HepG2 (cell line): ENCODE results near the gene SLC8A2. TPM values are rescaled to one million over a fixed set of nuclear protein-coding genes. Genes with fewer than 3 reads are reported as not detected.

ENCODE experiments used
- ATAC-seq: fragments of 200-7000 bp; cut with Tn5 transposase; 3 replicates; pipeline ENCODE4 v1.9.1; 2020; ENCODE audit warnings: mild to moderate bottlenecking, moderate library complexity
- BruUV-seq: library from RNA; stranded (reverse); fragments of 400-500 nt; replicated peaks from 2 replicates; lab custom pipeline; 2021; lab: Mats Ljungman, UMichigan
- CTCF ChIA-PET: fragments of 300-600 bp; formaldehyde crosslinking; extraction: SDS; loops from one replicate; lab custom pipeline; 2021; ENCODE audit warnings: low total read pairs, inconsistent platforms, low intra/inter-chr PET ratio; lab: Yijun Ruan, JAX
- POLR2A ChIA-PET: fragments of 350-600 bp; sonication (Branson Sonifier 250); formaldehyde crosslinking; loops from one replicate; lab custom pipeline; 2020; ENCODE audit warnings: antibody characterized with exemption, inconsistent platforms; lab: Yijun Ruan, JAX
- DNase-seq: peaks from one replicate; pipeline ENCODE4 v3.0.0-alpha.2; 2015; ENCODE audit warnings: low spot score
- FAIRE-seq: peaks from 3 replicates; lab custom pipeline; 2011; peaks lifted over from hg19 to GRCh38; lab: Jason Lieb, UNC
- H2AFZ ChIP-seq: one replicate; pipeline ENCODE4 v1.6.1; 2011; ENCODE audit warnings: low read length, inconsistent platforms
- H3K27ac ChIP-seq: fragments of 300-600 bp; 3 replicates; pipeline ENCODE4 v1.8.0; 2011; ENCODE audit warnings: mixed run types, mild to moderate bottlenecking, mixed read lengths, low read length, inconsistent platforms; ENCODE audit not compliant: insufficient read depth; ENCODE audit errors: extremely low read length
- H3K27me3 ChIP-seq, 2 experiments: fragments of 200-600 bp in 1 of 2; 2 replicates in 1 of 2; 3 replicates in 1 of 2; pipeline versions ENCODE4 v1.6.0 to v1.8.0; 2011; ENCODE audit warnings: low read length in 2 of 2, mild to moderate bottlenecking in 2 of 2, moderate library complexity in 2 of 2, inconsistent platforms in 1 of 2; ENCODE audit not compliant: insufficient read depth in 2 of 2, control insufficient read depth in 1 of 2
- H3K36me3 ChIP-seq, 2 experiments: fragments of 200-600 bp in 1 of 2; replicated peaks in 1 of 2; 2 replicates in 1 of 2; 3 replicates in 1 of 2; pipeline versions ENCODE4 v1.5.1 to v1.8.0; 2011; ENCODE audit warnings: low read length in 2 of 2, inconsistent platforms in 1 of 2; ENCODE audit not compliant: insufficient read depth in 2 of 2, control insufficient read depth in 1 of 2
- H3K4me1 ChIP-seq: 2 replicates; pipeline ENCODE4 v1.5.1; 2012; ENCODE audit warnings: low read length, inconsistent platforms; ENCODE audit not compliant: insufficient read depth
- H3K4me2 ChIP-seq: 2 replicates; pipeline ENCODE4 v1.6.0; 2011; ENCODE audit warnings: low read depth, low read length, inconsistent platforms
- H3K4me3 ChIP-seq, 3 experiments: fragments of 200-600 bp in 1 of 3; sonication (generic), shearing (Covaris generic) in 1 of 3; replicated peaks in 1 of 3; 2 replicates each; pipeline ENCODE4 v1.5.1; 2011 to 2016; ENCODE audit warnings: low read length in 3 of 3, inconsistent platforms in 2 of 3, low read depth in 2 of 3, mild to moderate bottlenecking in 2 of 3, control low read depth in 1 of 3, mixed read lengths in 1 of 3; ENCODE audit not compliant: insufficient read depth in 1 of 3
- H3K79me2 ChIP-seq: one replicate; pipeline ENCODE4 v1.6.1; 2011; ENCODE audit warnings: low read length, inconsistent platforms; ENCODE audit not compliant: insufficient read depth
- H3K9ac ChIP-seq: 2 replicates; pipeline ENCODE4 v1.6.0; 2011; ENCODE audit warnings: mild to moderate bottlenecking, low read depth, low read length, inconsistent platforms; ENCODE audit not compliant: insufficient read depth
- H3K9me3 ChIP-seq: 2 replicates; pipeline ENCODE4 v1.5.1; 2012; ENCODE audit warnings: mild to moderate bottlenecking, low read length
- H4K20me1 ChIP-seq: 2 replicates; pipeline ENCODE4 v1.6.0; 2011; ENCODE audit warnings: inconsistent platforms, mild to moderate bottlenecking, low read length, moderate library complexity; ENCODE audit not compliant: insufficient read depth
- FOXA3 ChIP-seq: IDR thresholded peaks from 2 replicates; pipeline ENCODE4 v1.6.1; 2016; ENCODE audit warnings: missing genetic modification reagents, missing compliant biosample characterization
- FOXC1 ChIP-seq: sonication (generic); formaldehyde crosslinking; IDR thresholded peaks from 2 replicates; pipeline ENCODE4 v1.8.0; 2022; ENCODE audit warnings: mild to moderate bottlenecking, missing genetic modification reagents, borderline replicate concordance
- NFE2L2 ChIP-seq: fragments of 150-350 bp; IDR thresholded peaks from 2 replicates; pipeline ENCODE4 v1.6.1; 2014; ENCODE audit warnings: low read length
- SCMH1 ChIP-seq: sonication (generic); formaldehyde crosslinking; IDR thresholded peaks from 2 replicates; pipeline ENCODE4 v1.9.0; 2021; ENCODE audit warnings: missing genetic modification reagents, mild to moderate bottlenecking, borderline replicate concordance
- ZFP36L1 ChIP-seq: sonication (generic); formaldehyde crosslinking; IDR thresholded peaks from 2 replicates; pipeline ENCODE4 v1.8.0; 2022; ENCODE audit warnings: mild to moderate bottlenecking, missing genetic modification reagents, moderate library complexity
- ZNF530 ChIP-seq: sonication (generic); formaldehyde crosslinking; IDR thresholded peaks from 2 replicates; pipeline ENCODE4 v1.5.0; 2020; ENCODE audit warnings: low read depth, mild to moderate bottlenecking, missing genetic modification reagents
- ZNF567 ChIP-seq: sonication (generic); formaldehyde crosslinking; IDR thresholded peaks from 2 replicates; pipeline ENCODE4 v1.8.1; 2023; ENCODE audit warnings: mild to moderate bottlenecking, missing genetic modification reagents, borderline replicate concordance
- WGBS: methylation state at CpG from one replicate; pipeline ENCODE4 v1.1.6; 2017; ENCODE audit warnings: low lambda C conversion rate; 5-methylcytosine and 5-hydroxymethylcytosine counted together
- in situ Hi-C: cut with HindIII; loops from 2 replicates; pipeline ENCODE4 v1.10.0; 2017; ENCODE audit warnings: low pct_unique_long_range_greater_than_20kb; ENCODE audit not compliant: extremely low pct_ligation_motif_present
- intact Hi-C: fragments of 100-400 bp; cut with micrococcal nuclease; formaldehyde crosslinking; loops from one replicate; pipeline ENCODE4 v1.10.0; 2022; ENCODE audit not compliant: unreplicated experiment
- polyA plus RNA-seq, 8 experiments: library from polyadenylated mRNA; depleted of rRNA in 3 of 8; stranded (reverse) in 7 of 8; unstranded in 1 of 8; fragments of >200 nt; fragmentation: Illumina TruSeq in 4 of 8; extraction: Trizol in 4 of 8; gene quantifications; 2 replicates each; pipeline versions ENCODE4 v1.2.1 to v1.2.3, GENCODE V29; 2011 to 2016; ENCODE audit warnings: low read depth in 4 of 8, missing spikeins in 1 of 8, mixed read lengths in 1 of 8; ENCODE audit not compliant: insufficient read depth in 1 of 8
- total RNA-seq, 5 experiments: library from RNA; depleted of rRNA; stranded (reverse); fragments of >200 nt; fragmentation: Illumina TruSeq; extraction: Trizol; gene quantifications; 2 replicates each; pipeline ENCODE4 v1.2.3, GENCODE V29; 2016; ENCODE audit warnings: low read depth in 1 of 5
- TF ChIP-seq, protein P1 (sequence below): sonication (generic); formaldehyde crosslinking; conservative IDR thresholded peaks from 2 replicates; pipeline ENCODE4 v1.4.0; 2020; ENCODE audit warnings: missing genetic modification reagents
- TF ChIP-seq, protein P2 (sequence below): sonication (generic); formaldehyde crosslinking; IDR thresholded peaks from 2 replicates; pipeline ENCODE4 v1.4.0; 2020; ENCODE audit warnings: missing genetic modification reagents
- TF ChIP-seq, protein P3 (sequence below): sonication (generic); formaldehyde crosslinking; IDR thresholded peaks from 2 replicates; pipeline ENCODE4 v1.5.0; 2020; ENCODE audit warnings: missing genetic modification reagents, mild to moderate bottlenecking, borderline replicate concordance
- TF ChIP-seq, protein P4 (sequence below): sonication (generic); IDR thresholded peaks from 2 replicates; pipeline ENCODE4 v1.6.1; 2016; ENCODE audit warnings: low read depth, borderline replicate concordance
- TF ChIP-seq, protein P5 (sequence below): conservative IDR thresholded peaks from 2 replicates; pipeline ENCODE4 v1.6.1; 2018; ENCODE audit warnings: missing genetic modification reagents

The SLC8A2 gene
- total and polyA plus RNA-seq, 2 of the 13 experiments (the other 11 are each of a cell fraction or from before 2014, with no cell fraction given) = 0.02 TPM; not detected in 1

DNA sequence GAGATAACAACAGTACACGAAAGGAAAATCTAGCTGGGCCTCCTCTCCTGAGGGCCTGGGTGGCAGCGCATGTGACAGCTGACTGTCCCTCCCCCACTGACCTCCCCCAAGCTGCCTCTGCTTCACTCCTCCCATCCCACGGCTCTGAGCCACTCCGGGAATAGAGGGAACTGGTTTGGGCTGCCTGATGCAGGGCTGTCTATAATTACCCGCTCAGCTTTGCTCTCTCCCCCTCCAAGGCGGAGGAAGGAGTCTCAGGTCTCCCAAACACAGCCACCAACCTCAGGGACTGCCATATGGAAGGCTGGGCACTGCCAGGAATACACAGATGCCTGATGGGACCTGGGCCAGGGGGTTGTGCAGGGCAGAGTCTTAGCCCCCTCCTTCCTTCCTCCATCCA, 35.3 kb upstream of the SLC8A2 start (continued):
- TF ChIP-seq ZFP36L1 (no peak), ZNF530 (CRISPR knock-in tag) (no peak)

DNA sequence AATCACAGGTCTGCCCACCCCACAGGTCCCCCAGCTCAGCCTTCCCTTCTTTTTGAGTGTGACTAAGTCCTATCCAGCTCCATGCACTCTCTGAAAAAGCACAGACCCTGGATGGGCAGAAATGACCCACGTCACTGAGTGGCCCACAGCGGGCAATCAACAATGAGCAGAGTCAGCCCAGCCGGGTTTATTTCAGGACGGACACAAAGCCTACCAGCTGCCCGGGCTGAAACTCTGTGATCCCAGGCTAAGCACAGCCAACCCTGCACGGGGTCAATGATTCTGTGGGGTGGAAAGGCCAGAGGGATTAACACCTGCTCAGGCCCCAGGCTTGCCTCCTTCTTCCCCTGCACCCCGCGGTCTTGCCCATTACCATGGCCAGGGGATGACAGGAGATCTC, 34.8 kb upstream of the SLC8A2 start:
- ChIA-PET CTCF (no interaction called here), POLR2A (no interaction called here)
- no peaks in the 10 kb centered on the region for H4K20me1 ChIP-seq
- DNase-seq (no peak), FAIRE-seq (no peak), ATAC-seq (no peak)
- H3K27ac ChIP-seq = no peak overlapping the region
- H2AFZ ChIP-seq = no peak overlapping the region
- H3K27me3 ChIP-seq = no peaks in the 10 kb centered on the region
- H3K9ac ChIP-seq = no peak overlapping the region
- BruUV-seq = no TSS peak
- peaks cover 31% of the 10 kb centered on the region for H3K79me2 ChIP-seq
- in situ Hi-C loops (no loop called here), intact Hi-C loops (no loop called here)
- H3K36me3 ChIP-seq = peaks cover 7 to 23% of the 10 kb centered on the region in 2 experiments; a peak in 4 of 5 replicates
- no peak overlapping the region for H3K4me2 ChIP-seq
- H3K9me3 ChIP-seq = no peaks in the 10 kb centered on the region
- TF ChIP-seq, protein P1, sequence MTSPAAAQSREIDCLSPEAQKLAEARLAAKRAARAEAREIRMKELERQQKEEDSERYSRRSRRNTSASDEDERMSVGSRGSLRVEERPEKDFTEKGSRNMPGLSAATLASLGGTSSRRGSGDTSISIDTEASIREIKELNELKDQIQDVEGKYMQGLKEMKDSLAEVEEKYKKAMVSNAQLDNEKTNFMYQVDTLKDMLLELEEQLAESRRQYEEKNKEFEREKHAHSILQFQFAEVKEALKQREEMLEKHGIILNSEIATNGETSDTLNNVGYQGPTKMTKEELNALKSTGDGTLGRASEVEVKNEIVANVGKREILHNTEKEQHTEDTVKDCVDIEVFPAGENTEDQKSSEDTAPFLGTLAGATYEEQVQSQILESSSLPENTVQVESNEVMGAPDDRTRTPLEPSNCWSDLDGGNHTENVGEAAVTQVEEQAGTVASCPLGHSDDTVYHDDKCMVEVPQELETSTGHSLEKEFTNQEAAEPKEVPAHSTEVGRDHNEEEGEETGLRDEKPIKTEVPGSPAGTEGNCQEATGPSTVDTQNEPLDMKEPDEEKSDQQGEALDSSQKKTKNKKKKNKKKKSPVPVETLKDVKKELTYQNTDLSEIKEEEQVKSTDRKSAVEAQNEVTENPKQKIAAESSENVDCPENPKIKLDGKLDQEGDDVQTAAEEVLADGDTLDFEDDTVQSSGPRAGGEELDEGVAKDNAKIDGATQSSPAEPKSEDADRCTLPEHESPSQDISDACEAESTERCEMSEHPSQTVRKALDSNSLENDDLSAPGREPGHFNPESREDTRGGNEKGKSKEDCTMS = no peak
- TF ChIP-seq ZNF567 = no peak
- no peak for TF ChIP-seq FOXC1 (CRISPR knock-in tag)
- TF ChIP-seq, protein P2, sequence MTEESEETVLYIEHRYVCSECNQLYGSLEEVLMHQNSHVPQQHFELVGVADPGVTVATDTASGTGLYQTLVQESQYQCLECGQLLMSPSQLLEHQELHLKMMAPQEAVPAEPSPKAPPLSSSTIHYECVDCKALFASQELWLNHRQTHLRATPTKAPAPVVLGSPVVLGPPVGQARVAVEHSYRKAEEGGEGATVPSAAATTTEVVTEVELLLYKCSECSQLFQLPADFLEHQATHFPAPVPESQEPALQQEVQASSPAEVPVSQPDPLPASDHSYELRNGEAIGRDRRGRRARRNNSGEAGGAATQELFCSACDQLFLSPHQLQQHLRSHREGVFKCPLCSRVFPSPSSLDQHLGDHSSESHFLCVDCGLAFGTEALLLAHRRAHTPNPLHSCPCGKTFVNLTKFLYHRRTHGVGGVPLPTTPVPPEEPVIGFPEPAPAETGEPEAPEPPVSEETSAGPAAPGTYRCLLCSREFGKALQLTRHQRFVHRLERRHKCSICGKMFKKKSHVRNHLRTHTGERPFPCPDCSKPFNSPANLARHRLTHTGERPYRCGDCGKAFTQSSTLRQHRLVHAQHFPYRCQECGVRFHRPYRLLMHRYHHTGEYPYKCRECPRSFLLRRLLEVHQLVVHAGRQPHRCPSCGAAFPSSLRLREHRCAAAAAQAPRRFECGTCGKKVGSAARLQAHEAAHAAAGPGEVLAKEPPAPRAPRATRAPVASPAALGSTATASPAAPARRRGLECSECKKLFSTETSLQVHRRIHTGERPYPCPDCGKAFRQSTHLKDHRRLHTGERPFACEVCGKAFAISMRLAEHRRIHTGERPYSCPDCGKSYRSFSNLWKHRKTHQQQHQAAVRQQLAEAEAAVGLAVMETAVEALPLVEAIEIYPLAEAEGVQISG (CRISPR knock-in tag) = no peak
- TF ChIP-seq, protein P3, sequence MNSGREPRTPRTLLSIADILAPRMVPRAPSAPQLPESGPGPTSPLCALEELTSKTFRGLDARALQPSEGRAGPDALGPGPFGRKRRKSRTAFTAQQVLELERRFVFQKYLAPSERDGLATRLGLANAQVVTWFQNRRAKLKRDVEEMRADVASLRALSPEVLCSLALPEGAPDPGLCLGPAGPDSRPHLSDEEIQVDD = no peak
- TF ChIP-seq, protein P4, sequence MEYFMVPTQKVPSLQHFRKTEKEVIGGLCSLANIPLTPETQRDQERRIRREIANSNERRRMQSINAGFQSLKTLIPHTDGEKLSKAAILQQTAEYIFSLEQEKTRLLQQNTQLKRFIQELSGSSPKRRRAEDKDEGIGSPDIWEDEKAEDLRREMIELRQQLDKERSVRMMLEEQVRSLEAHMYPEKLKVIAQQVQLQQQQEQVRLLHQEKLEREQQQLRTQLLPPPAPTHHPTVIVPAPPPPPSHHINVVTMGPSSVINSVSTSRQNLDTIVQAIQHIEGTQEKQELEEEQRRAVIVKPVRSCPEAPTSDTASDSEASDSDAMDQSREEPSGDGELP = no peak
- TF ChIP-seq, protein P5, sequence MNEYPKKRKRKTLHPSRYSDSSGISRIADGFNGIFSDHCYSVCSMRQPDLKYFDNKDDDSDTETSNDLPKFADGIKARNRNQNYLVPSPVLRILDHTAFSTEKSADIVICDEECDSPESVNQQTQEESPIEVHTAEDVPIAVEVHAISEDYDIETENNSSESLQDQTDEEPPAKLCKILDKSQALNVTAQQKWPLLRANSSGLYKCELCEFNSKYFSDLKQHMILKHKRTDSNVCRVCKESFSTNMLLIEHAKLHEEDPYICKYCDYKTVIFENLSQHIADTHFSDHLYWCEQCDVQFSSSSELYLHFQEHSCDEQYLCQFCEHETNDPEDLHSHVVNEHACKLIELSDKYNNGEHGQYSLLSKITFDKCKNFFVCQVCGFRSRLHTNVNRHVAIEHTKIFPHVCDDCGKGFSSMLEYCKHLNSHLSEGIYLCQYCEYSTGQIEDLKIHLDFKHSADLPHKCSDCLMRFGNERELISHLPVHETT = no peak
- TF ChIP-seq FOXA3 (CRISPR knock-in tag) = no peak
- TF ChIP-seq SCMH1 = no peak
- TF ChIP-seq NFE2L2 = no peak
- WGBS = 92% methylated on average over 6 of the region's 8 CpGs
- 0 out of 2 replicates have a peak, but pooled peaks cover under 1% of the 10 kb centered on the region for H3K4me1 ChIP-seq
- no peak overlapping the region for H3K4me3 ChIP-seq
